ENCODE results near the gene GNL3.

GNL3 gene

DNA sequence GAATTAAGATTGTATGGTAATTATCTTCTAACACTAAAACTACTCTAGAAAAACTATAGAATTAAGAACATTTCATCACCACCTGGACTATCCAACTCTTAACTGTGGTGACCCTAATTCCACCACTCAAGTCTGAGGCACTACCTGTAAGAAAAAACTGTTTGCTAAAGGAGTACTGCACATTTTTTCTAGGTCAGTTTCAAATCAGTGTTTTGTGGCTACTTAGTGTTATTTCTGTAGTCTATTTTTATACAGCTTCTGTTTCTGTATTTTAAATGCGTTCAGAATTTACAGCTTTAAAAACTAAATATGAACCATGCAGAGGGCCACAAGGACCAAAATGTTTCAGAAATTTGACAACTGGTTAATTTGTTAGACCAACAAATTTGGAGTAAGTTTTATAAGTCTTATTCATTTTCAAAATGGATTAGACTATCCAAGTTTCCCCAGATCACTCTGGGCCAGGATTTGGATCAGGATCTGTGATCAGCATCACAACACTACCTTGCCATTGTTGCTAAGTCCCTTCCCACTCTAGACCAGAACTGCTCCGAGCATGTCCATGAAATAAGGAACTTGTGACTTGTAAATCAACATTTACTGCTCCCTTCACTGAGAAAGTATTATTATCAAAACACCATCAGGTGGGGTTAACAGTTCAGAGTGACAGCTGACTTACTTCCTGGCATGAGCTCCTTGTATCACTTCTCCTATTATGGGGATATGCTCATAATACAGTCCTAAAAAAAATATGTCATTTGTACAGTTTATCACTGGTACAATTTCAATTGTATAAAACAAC is 11.2 kb downstream of the GNL3 start:
- TF ChIP-seq, protein P1, sequence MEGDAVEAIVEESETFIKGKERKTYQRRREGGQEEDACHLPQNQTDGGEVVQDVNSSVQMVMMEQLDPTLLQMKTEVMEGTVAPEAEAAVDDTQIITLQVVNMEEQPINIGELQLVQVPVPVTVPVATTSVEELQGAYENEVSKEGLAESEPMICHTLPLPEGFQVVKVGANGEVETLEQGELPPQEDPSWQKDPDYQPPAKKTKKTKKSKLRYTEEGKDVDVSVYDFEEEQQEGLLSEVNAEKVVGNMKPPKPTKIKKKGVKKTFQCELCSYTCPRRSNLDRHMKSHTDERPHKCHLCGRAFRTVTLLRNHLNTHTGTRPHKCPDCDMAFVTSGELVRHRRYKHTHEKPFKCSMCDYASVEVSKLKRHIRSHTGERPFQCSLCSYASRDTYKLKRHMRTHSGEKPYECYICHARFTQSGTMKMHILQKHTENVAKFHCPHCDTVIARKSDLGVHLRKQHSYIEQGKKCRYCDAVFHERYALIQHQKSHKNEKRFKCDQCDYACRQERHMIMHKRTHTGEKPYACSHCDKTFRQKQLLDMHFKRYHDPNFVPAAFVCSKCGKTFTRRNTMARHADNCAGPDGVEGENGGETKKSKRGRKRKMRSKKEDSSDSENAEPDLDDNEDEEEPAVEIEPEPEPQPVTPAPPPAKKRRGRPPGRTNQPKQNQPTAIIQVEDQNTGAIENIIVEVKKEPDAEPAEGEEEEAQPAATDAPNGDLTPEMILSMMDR (conservative IDR thresholded peaks at IDR 0.05; ENCODE audit: low read length): no peak
- no peak overlapping the region for H3K4me3 ChIP-seq (ENCODE audit: low read length)
- DNase-seq (ENCODE audit: low read depth): no peak

DNA sequence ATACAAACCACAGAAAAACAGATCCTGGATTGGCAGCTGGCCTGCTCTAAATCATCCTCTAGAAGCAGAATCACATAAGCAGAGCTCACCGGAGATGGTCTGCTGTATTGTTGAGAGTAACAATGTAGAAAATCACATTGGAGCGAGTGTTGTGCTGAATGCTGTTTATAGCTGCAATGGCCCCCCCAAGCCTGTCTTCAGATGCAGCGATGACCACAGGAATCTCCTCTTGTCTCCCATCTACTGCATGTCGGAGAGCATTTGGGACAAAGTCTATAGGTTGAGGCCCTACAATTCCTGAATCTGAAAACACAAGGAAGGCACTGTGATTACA is 11.8 kb downstream of the GNL3 start:
- TF ChIP-seq, protein P1 (conservative IDR thresholded peaks at IDR 0.05; ENCODE audit: low read length): no peak
- no peak for DNase-seq (ENCODE audit: low read depth)
- no peak overlapping the region for H3K4me3 ChIP-seq (ENCODE audit: low read length)

DNA sequence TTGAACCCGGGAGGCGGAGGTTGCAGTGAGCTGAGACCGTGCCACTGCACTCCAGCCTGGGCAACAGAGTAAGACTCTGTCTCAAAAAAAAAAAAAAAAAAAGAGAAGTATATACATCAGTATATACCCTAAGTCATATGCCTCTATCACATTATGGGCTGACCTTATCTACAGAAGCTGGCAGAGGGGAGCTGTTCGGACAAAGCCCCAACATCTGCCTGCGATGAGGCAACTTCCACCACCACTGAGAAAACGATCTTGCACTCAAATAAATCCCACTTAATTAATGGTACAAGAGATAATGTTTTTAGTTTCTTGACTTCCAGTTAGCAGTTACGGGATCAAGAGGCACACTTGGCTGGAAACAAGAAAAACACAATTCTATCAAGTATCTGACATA is 17.5 kb downstream of the GNL3 start:
- TF ChIP-seq, protein P1 (conservative IDR thresholded peaks at IDR 0.05; ENCODE audit: low read length): no peak
- DNase-seq (ENCODE audit: low read depth): no peak
- H3K4me3 ChIP-seq (ENCODE audit: low read length): peak overlapping the region; percentile 98

DNA sequence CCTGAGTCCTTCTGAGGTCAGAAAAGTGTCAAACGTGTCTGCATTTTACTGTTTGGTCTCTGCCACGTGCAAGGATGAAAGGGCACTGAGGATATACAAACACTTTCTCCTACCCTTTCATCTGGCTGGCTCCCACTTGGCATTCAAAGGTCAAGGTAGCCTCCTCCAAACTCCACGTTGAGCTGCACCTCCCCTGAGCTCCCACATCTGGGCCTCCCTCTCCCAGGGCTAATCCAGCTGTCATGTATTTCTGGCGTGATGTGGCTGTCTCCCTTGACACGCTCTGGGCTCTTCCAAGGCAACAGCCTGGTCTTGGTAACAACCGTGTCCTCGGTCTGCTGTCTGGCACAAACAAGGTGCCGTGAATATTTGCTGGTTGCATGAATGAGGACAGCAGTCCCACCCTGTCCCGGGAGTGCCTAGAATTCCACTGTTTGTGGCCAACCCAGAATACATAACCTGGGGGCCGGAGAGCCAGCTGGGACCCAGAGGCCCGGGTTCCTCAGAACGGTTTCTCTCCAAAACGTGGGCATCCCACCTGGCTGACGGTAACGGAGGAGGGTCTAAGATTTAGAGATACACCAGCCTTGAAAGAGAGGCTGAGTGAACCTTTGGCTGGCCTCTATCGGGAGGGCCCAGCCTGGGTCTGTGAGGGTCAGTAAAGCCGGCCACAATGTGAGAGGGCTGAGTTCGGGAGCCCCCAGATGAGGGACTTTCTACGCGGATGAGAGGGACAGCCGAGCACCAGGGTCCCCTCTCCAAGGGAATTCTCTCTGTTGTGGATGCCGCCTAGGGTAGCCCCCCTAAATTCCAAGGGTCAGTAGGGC is 19.0 kb downstream of the GNL3 start:
- DNase-seq (ENCODE audit: low read depth): peak; percentile 68
- TF ChIP-seq, protein P1 (conservative IDR thresholded peaks at IDR 0.05; ENCODE audit: low read length): no peak

DNA sequence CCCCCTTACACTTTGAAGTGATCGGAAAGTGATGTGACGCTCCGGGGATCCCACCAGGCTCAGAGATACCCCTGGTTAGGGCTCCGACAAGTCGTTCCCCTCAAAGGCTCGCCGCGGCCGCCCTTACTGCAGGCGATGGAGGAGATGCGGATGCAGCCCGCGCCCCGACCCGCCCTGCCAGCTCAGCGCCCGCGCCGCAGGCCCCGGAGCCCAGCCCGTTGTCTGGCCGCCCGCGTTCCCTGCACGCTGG is 19.5 kb downstream of the GNL3 start:
- peak overlapping the region; percentile 98 for H3K4me3 ChIP-seq (ENCODE audit: low read length)
- TF ChIP-seq, protein P1 (conservative IDR thresholded peaks at IDR 0.05; ENCODE audit: low read length): no peak

More for the DNA sequence above, 19.0 kb downstream of the GNL3 start:
- peak overlapping the region; percentile 98 for H3K4me3 ChIP-seq (ENCODE audit: low read length)

DNA sequence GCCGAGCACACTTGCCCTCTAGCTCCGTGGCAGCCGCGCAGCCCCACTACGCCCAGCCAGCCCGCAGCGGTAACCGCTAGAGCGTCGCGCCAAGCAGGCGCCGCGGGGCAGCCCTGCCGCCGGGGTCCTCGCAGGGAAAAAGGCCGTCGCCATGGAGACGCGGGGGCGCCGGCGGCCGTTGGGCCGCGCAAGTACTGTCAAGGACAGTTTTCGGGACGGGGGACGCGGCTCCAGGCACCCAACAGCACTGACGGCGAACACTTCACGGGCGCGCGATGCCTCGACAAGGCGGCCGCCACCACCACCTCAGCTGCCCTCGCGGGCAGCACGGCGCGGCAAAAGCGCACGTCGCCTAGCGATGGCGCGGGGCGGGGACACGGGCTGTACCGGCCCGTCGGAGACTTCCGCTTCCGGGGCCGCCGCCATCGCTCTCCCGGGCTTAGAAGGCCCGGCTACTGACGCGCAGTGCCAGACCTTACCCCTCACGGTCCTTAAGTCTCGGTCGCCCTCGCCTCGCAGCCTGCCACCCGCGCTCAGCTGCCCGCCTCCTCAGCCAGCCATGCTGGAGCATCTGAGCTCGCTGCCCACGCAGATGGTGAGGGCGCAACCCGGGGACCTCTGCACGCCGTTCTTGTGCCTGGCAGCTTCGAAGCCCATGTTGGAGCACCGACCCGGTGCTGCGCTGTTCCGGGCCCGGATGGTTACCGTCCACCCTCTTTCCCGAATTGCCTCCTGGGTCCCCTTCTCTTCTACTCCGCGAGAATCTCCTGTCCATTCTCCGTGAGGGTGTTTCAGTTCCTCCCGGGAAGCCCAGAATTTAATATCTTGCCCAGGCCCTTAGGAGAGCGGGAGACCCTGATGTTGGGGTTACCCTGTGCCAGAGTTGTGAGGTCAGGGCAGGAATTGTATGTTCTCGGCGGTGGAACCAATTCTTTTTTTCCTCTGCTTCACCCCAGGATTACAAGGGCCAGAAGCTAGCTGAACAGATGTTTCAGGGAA is 20.2 kb downstream of the GNL3 start, which contains the start of the genes GLT8D1 and SPCS1:
Gene GLT8D1 (minus strand): TSS at position 104 of the 999 bp plus-strand sequence. CDS start 5,331 bp downstream, outside the sequence.
Gene SPCS1 (plus strand): TSS at position 419 of the 999 bp plus-strand sequence. CDS start 141 bp downstream, at position 560.
- TF ChIP-seq, protein P1 (conservative IDR thresholded peaks at IDR 0.05; ENCODE audit: low read length): no peak

More for the DNA sequence above, 19.5 kb downstream of the GNL3 start:
- no peak for DNase-seq (ENCODE audit: low read depth)

More for the DNA sequence above, 20.2 kb downstream of the GNL3 start, which contains the start of the genes GLT8D1 and SPCS1:
- peak; percentile 85 for DNase-seq (ENCODE audit: low read depth)
- peak within 1 kb of the TSS; percentile 98 for H3K4me3 ChIP-seq (ENCODE audit: low read length)

All from AG10803 (cell line).